Gastroesophageal sphincter (tissue), 4 donors: ENCODE measurements around the gene VSTM4. TPM values are rescaled to one million over a fixed set of nuclear protein-coding genes. Genes with fewer than 3 reads are reported as not detected.

Source experiments
- ATAC-seq: fragments of 150-250 bp; one replicate; pipeline ENCODE4 v1.9.1; 2016; ENCODE audit warnings: mild to moderate bottlenecking, moderate library complexity
- H3K27ac ChIP-seq, 4 donors: fragments of 200-600 bp; sonication (generic) in 3 of 4; 1 replicate in 3 of 4; 2 replicates in 1 of 4; pipeline ENCODE4 v1.5.1; 2016 to 2019
- H3K27me3 ChIP-seq: fragments of 200-600 bp; sonication (generic); one replicate; pipeline ENCODE4 v1.5.1; 2019
- H3K36me3 ChIP-seq, 2 donors: fragments of 200-600 bp; sonication (generic); one replicate each; pipeline ENCODE4 v1.5.1; 2019; ENCODE audit warnings: control low read depth in 1 of 2
- H3K4me1 ChIP-seq, 3 donors: fragments of 200-600 bp; sonication (generic); 1 replicate in 2 of 3; 2 replicates in 1 of 3; pipeline ENCODE4 v1.5.1; 2016 to 2019; ENCODE audit warnings: control low read depth in 2 of 3
- H3K4me3 ChIP-seq, 2 donors: fragments of 200-600 bp; sonication (generic); one replicate each; pipeline ENCODE4 v1.5.1; 2019; ENCODE audit warnings: mild to moderate bottlenecking in 1 of 2, moderate library complexity in 1 of 2
- H3K9me3 ChIP-seq, 3 donors: fragments of 200-600 bp; sonication (generic); one replicate each; pipeline ENCODE4 v1.5.1; 2017 to 2019; ENCODE audit warnings: control low read depth in 2 of 3
- CTCF ChIP-seq, 4 experiments: fragments of 200-600 bp in 2 of 4; fragments of 450-650 bp in 2 of 4; sonication (generic) in 1 of 4; IDR thresholded peaks; one replicate each; pipeline ENCODE4 v1.5.1; 2017 to 2019; ENCODE audit warnings: antibody characterized with exemption in 4 of 4, mild to moderate bottlenecking in 2 of 4, moderate library complexity in 2 of 4
- EP300 ChIP-seq: sonication (generic); formaldehyde crosslinking; IDR thresholded peaks from one replicate; pipeline ENCODE4 v1.6.1; 2017; ENCODE audit warnings: antibody characterized with exemption, mild to moderate bottlenecking
- POLR2A ChIP-seq, 2 donors: fragments of 450-650 bp; IDR thresholded peaks; one replicate each; pipeline ENCODE4 v1.6.1; 2017; ENCODE audit warnings: antibody characterized with exemption in 2 of 2, mild to moderate bottlenecking in 2 of 2, moderate library complexity in 1 of 2
- POLR2AphosphoS5 ChIP-seq: sonication (generic); formaldehyde crosslinking; IDR thresholded peaks from one replicate; pipeline ENCODE4 v1.6.1; 2017; ENCODE audit warnings: antibody characterized with exemption
- WGBS, 2 donors: methylation state at CpG; one replicate each; pipeline ENCODE4 v1.1.5; 2018; ENCODE audit warnings: low coverage in 1 of 2; 5-methylcytosine and 5-hydroxymethylcytosine counted together
- total RNA-seq, 4 donors: library from RNA; depleted of rRNA; stranded (reverse); fragments of >200 nt; gene quantifications; one replicate each; pipeline ENCODE4 v1.1.0, GENCODE V29; 2016

The VSTM4 gene
- total RNA-seq, 4 donors from 2014 or later = 11.4 to 25.1 (median 21.9) TPM

DNA sequence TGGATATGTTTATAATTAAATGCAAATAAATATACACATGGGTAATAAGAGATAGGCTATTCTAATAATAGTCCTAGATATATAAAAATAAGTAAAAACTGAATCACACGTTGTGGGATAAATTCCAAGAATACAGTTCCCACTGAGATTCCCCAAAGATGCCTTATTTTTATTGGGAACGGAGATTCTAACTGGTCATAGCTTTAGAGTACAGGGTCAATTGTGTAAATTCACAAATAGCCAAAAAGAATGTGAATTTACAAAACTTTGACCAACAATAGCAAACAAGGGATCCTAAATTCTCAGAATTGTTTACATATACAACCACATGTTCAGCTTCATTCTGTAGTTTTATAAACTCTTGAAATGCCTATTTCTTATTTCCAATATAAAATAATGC, 65.0 kb downstream of the VSTM4 start:
- Histone ChIP-seq H3K27me3 (no peaks in the 10 kb centered on the region), H3K36me3 (peaks cover 0 to 19% of the 10 kb centered on the region in 2 donors), H3K27ac (no peak overlapping the region), H3K4me3 (no peak overlapping the region), H3K9me3 (no peaks in the 10 kb centered on the region), H3K4me1 (peaks cover 0 to 3% (median 0%) of the 10 kb centered on the region in 3 donors)
- 46 to 54% methylated on average over 2 of the region's 2 CpGs for WGBS, 2 donors
- TF ChIP-seq CTCF (IDR thresholded peaks at IDR 0.05) = no peak
- no peak for TF ChIP-seq POLR2A (IDR thresholded peaks at IDR 0.05)
- TF ChIP-seq POLR2AphosphoS5 = no peak
- no peak for TF ChIP-seq EP300
- no peak for ATAC-seq

GRCh38 chr10:49049660-49050059, 65.7 kb downstream of the VSTM4 start:
- ATAC-seq = no peak

DNA sequence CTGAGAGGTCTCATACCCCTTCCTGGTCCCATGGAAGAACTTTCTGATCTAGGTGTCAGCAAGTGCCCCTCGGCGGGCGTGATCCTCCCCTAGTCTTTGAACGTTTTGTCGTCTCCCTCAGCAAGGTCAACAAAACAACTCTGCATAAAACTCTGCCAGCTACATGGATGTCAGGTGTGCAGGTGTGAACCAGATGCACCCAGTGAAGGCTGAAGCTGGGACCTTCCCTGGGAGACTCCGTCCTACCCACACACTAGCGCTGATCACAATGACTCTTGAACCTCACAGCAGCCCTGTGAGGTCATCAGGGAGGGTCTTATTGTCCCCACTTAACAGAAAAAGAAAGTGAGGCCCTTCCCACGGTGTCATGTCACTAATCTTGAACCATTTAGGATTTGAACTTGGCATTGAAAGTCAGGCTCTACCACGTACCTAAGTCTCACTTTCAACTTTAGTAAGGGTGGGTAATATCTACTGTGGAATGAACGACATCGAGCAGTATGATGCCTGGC, 68.1 kb downstream of the VSTM4 start:
- H3K36me3 ChIP-seq = peaks cover 0 to 27% of the 10 kb centered on the region in 2 donors
- 86 to 100% methylated on average over 8 to 9 of the region's 11 CpGs for WGBS, 2 donors
- no peak overlapping the region for H3K27ac ChIP-seq

More at GRCh38 chr10:49049660-49050059, 65.7 kb downstream of the VSTM4 start:
- Histone ChIP-seq H3K4me1 (no peaks in the 10 kb centered on the region), H3K27ac (no peak overlapping the region), H3K36me3 (peaks cover 0 to 19% of the 10 kb centered on the region in 2 donors), H3K27me3 (no peaks in the 10 kb centered on the region), H3K9me3 (no peaks in the 10 kb centered on the region), H3K4me3 (no peak overlapping the region)
- TF ChIP-seq CTCF (IDR thresholded peaks at IDR 0.05) (no peak), POLR2AphosphoS5 (no peak), POLR2A (IDR thresholded peaks at IDR 0.05) (no peak), EP300 (no peak)
- 66 to 84% methylated on average over 4 of the region's 4 CpGs for WGBS, 2 donors

DNA sequence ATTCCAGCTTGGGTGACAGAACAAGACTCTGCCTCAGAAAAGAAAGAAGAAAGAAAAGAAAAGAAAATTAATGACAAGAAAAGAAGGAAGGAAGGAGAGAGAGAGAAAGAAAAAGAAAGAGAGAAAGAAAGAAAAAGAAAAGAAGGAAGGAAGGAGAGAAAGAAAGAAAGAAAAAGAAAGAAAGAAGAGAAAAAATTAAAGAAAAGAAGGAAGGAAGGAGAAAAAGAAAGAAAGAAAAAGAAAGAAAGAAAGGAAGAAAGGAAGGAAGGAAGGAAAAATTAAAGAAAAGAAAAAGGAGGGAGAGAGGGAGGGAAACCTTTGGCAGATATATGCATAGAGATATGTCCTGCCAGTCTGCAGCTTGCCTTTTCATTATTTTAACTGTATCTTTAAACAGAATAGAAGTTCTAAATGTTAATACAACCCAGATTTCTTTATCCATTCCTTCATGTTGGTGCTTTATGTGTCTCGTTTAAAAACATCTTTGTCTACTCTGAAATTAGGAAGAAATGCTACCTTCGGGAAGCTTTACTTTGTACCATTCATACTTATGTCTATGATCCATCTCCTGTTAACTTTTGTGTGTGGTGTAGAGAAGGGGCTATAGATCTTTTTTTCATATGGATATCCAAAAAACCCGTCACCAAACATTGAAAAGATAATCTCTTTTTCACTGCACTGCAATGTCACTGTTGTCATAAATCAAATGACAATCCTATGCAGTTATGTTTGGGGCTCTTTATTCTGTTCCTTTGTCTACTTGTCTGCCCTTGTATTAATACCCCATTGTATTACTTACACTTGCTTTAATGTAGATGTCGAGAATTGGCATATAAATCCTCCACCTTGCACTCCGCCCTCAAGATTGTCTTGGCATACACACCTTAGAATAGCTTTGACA, 70.8 kb downstream of the VSTM4 start:
- TF ChIP-seq POLR2AphosphoS5 (no peak), POLR2A (IDR thresholded peaks at IDR 0.05) (no peak), EP300 (no peak), CTCF (IDR thresholded peaks at IDR 0.05) (no peak)
- no peak overlapping the region for H3K27ac ChIP-seq
- WGBS, 2 donors = 70 to 88% methylated on average over 5 of the region's 5 CpGs
- H3K36me3 ChIP-seq = peaks cover 0 to 36% of the 10 kb centered on the region in 2 donors
- no peak for ATAC-seq
- H3K4me1 ChIP-seq = no peaks in the 10 kb centered on the region
- H3K27me3 ChIP-seq = no peaks in the 10 kb centered on the region
- H3K4me3 ChIP-seq = no peak overlapping the region
- no peaks in the 10 kb centered on the region for H3K9me3 ChIP-seq

More for the DNA sequence above, 68.1 kb downstream of the VSTM4 start:
- no peaks in the 10 kb centered on the region for H3K4me1 ChIP-seq
- no peaks in the 10 kb centered on the region for H3K27me3 ChIP-seq
- ATAC-seq = no peak
- no peaks in the 10 kb centered on the region for H3K9me3 ChIP-seq
- H3K4me3 ChIP-seq = no peak overlapping the region
- TF ChIP-seq CTCF (IDR thresholded peaks at IDR 0.05) (no peak), POLR2AphosphoS5 (no peak), EP300 (no peak), POLR2A (IDR thresholded peaks at IDR 0.05) (no peak)
